HG02642 (cell line): ENCODE measurements around the gene ANG.
"Not testable (repeated sequence)": the region's sequence is repeated elsewhere in the genome, so short reads cannot be mapped to it uniquely, and the experiment has no call there.

Experiments used
- ATAC-seq: cut with Tn5 transposase; IDR thresholded peaks from one replicate; pipeline ENCODE4 v1.9.1; 2021; ENCODE audit warnings: mild to moderate bottlenecking; ENCODE audit not compliant: unreplicated experiment, poor library complexity

Gene ANG

GRCh38 chr14:20696764-20697163, 8.2 kb downstream of the ANG start:
- no peak for ATAC-seq

- ATAC-seq = peak; percentile 67
These were observed 8.9 kb downstream of the ANG start for GRCh38 chr14:20697273-20698017.

GRCh38 chr14:20698018-20698329, 9.4 kb downstream of the ANG start:
- ATAC-seq = no peak

GRCh38 chr14:20698934-20699333, 10.4 kb downstream of the ANG start:
- ATAC-seq = no peak

- ATAC-seq = no peak
These were observed 11.4 kb downstream of the ANG start for GRCh38 chr14:20699931-20700330.

- not testable (repeated sequence) for ATAC-seq
These were observed 12.4 kb downstream of the ANG start for GRCh38 chr14:20700965-20701364.

- ATAC-seq = no peak
These were observed 18.2 kb downstream of the ANG start for GRCh38 chr14:20706657-20707355.

GRCh38 chr14:20707622-20708021, 19.1 kb downstream of the ANG start:
- no peak for ATAC-seq

GRCh38 chr14:20711261-20711660, 22.7 kb downstream of the ANG start:
- ATAC-seq = no peak

- no peak for ATAC-seq
These were observed 23.1 kb downstream of the ANG start for GRCh38 chr14:20711685-20712084.

- no peak for ATAC-seq
These were observed 24.3 kb downstream of the ANG start for GRCh38 chr14:20712904-20713303.

- ATAC-seq = no peak
These were observed 26.2 kb downstream of the ANG start for GRCh38 chr14:20714593-20715250.

GRCh38 chr14:20719777-20720176, 31.2 kb downstream of the ANG start:
- ATAC-seq = no peak

- no peak for ATAC-seq
These were observed 32.2 kb downstream of the ANG start for GRCh38 chr14:20720741-20721140.

GRCh38 chr14:20722016-20722415, 33.5 kb downstream of the ANG start:
- no peak for ATAC-seq

- ATAC-seq = no peak
These were observed 34.9 kb downstream of the ANG start for GRCh38 chr14:20723488-20723887.

GRCh38 chr14:20726121-20726520, 37.6 kb downstream of the ANG start:
- not testable (repeated sequence) for ATAC-seq

- ATAC-seq = no peak
These were observed 38.0 kb downstream of the ANG start for GRCh38 chr14:20726531-20726930.

GRCh38 chr14:20730891-20731290, 42.3 kb downstream of the ANG start:
- ATAC-seq = no peak

- ATAC-seq = no peak
These were observed 43.9 kb downstream of the ANG start for GRCh38 chr14:20732477-20732876.

- ATAC-seq = no peak
These were observed 44.5 kb downstream of the ANG start for GRCh38 chr14:20732979-20733635.
